Hypothalamus (tissue), 51 donors: ENCODE data around the gene ID3.
"Not testable (repeated sequence)": the region's sequence is repeated elsewhere in the genome, so short reads cannot be mapped to it uniquely, and the experiment has no call there.

ENCODE experiments used
- DNase-seq, 51 donors: peaks; one replicate each; lab custom pipeline; 2025; lab: John Stamatoyannopoulos, UW

Gene ID3

DNA sequence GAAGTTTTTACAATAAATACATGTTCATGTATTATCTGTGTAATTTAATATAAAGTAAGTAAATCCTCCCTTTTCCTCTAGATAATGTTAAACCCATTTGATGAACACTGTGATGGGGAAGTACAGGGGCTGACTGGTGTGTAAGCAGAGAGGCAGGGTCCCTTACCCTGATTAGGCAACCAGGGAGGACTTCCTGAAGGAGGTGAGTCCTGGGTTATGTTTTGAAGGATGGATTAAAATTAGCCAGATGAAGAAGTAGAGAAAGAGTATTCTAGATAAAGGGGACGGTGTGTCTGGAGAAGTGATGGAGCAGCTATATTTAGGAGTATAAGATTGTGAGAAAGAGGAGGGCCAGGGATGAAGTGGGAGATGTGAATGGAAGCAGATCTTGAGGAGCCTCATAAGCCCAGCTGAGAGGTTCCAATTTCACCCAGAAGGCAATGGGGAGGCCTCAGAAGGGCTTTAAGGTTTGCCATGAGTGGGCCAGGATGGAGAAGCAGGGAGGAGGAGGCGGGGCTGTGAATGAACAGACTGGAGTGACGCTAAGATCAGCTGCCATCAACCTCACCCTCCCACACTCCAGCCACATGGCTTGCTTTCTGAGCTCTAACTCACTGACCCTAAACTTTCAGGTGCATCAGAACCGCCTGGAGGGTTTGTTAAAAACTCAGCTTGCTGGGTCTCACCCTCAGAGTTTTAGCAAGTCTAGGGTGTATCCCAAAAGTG, 30.9 kb upstream of the ID3 start:
- DNase-seq, result no peak

DNA sequence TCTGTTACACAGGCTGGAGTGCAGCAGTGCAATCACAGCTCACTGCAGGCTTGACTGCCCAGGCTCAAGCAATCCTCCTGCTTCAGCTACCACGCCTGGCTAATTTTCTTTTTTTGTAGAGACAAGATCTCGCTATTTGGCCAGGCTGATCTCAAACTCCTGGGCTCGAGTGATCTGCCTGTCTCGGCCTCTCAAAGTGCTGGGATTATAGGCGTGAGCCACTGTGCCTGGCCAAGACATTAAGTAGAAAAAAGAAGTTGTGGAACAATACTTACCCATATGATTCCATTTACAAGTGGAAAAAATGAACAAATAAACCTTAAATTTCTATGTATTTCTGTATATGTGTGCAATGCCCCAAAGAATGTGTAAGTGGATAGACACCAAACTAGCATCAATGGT, 30.3 kb upstream of the ID3 start:
- DNase-seq, result no peak

GRCh38 chr1:23588749-23589548, 29.6 kb upstream of the ID3 start:
- DNase-seq, result no peak

DNA sequence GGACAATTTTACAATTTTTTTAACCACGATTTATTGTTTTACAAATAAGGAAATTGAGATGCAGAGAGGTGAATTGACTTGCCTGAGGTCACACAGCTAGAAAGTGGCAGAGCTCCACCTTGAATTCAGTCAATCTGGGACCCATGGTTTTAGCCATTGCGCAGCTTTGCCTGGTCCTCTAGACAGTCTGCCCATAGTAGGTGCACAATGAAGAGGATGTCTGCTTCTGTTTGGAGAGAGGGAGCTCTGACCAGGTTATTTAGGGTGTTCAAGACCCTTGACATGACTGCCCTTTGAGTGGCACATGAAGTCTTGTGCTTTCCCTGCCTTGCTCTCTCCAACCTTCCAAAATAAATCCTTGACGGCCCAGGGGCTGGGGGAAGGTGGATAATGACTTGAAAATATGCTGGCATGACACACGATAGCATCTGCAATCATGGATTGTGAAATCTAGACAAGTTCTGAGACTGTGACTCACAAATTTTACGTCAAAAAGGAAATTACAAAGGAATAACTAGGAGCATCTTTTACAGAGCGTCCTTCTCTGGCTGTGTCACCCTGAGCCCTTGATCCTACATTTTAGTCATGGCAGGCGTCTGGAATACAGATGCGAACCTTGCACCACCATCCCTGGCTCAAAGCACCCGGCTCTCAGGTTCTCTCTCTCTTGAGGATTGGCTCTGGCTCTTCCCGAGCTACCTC, 26.2 kb upstream of the ID3 start:
- no peak for DNase-seq

- DNase-seq, result not testable (repeated sequence)
These were observed 24.4 kb upstream of the ID3 start for GRCh38 chr1:23583727-23584126.

DNA sequence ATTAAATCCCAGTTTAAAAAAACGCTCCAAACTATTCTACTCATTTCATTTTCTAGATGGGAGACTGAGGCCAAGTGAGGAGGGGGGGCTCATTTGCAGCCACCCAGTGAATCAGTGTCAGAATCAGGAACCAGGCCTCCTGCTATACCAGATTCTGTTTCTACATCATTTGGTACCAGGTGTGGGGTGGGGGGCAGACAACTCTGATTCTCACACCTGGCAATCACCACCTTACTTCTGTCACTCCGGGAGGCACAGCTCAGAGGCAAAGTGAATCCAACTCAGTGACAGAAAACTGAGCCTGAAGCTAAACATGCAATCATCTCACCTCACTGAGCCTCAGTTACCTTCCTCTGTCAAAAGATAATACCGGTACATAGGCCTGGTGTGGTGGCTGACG, 23.5 kb upstream of the ID3 start:
- DNase-seq, result no peak

DNA sequence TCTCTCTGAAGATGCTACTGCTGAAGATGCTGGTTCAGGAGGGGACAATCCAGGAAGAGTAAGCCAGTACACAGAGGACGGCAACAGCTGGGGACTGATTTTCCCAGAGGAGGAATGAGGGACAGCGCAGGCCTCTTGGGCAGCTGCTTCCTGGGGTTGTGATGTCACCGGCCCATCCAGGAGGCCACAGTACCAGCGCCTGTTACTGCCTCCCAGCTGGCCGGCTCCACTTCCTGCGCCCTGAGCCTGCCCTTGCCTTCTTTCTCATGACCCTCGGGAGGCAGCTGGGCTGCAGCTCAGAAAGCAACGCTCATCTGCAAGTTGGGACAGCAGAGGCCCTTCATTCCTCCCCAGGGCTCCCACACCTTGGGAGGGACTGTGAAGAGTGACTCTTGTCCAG, 21.9 kb upstream of the ID3 start:
- peak in 30 of 51 donors; percentile 7 to 74 (median 36) for DNase-seq

- DNase-seq, result no peak
These were observed 19.7 kb upstream of the ID3 start for GRCh38 chr1:23578997-23579363.

DNA sequence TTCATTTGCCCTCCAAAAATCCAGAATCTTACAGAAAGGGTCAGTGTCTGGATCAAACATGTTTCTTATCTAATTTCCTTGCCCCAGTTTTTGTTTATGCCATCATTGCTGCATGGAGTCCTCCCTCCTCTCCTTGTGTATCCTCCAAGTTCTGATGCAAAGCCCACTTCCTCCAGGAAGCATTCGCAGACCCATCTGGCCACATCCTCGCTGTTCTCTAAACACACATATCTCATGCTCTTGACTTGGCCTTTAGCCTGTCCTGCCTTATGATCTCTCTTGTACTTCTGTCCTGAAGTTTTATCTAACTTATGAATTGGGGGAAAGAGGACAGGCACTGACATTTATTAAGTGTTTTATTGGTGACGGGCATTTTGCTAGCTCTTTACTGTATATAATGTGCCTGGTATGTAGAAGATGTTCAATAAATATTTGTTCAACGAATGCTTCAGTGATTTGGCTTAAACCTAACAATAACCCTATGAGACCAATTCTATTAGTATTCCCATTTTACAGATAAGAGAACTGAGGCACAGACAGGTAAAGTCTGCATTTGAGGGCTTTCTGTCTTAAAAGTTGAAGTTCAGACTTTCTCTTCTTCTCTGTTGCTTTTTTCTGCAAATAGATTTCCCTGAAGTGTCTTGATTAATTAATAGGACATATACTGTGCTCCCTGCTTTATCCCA, 19.2 kb upstream of the ID3 start:
- DNase-seq, result no peak

GRCh38 chr1:23577056-23578004, 18.0 kb upstream of the ID3 start:
- no peak for DNase-seq

DNA sequence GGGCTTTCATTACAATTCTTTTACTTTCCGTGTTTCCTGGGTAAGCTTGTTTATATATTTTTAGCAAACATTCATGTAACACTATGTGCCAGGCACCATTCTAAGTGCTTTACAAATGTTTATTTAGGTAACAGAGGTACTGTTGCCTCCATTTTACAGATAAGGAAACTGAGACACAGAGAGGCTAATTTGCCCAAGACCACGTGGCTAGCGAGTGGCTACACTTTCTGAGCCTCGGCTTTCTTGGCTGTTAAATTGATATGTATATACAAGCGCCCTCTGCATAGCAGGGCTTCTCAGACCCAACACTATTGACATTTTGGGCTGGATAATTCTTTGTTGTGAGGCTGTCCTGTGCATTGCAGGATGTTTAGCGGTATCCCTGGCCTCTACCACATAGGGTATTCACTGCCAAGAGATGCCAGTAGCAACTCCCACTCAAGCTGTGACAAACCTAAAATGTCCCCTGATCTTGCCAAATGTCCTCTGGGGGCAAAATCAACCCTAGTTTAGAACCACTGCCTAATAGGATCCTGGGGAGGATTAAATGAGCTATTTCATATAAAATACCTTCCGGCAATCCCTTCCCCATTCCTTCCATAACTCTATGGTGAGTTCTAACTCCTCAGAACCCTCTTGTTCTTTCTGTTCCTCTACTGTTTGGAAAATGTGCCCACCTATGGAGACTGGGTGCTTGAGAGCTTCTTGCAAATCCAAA, 17.2 kb upstream of the ID3 start:
- DNase-seq, result no peak

- no peak for DNase-seq
These were observed 16.0 kb upstream of the ID3 start for GRCh38 chr1:23575226-23575810.

DNA sequence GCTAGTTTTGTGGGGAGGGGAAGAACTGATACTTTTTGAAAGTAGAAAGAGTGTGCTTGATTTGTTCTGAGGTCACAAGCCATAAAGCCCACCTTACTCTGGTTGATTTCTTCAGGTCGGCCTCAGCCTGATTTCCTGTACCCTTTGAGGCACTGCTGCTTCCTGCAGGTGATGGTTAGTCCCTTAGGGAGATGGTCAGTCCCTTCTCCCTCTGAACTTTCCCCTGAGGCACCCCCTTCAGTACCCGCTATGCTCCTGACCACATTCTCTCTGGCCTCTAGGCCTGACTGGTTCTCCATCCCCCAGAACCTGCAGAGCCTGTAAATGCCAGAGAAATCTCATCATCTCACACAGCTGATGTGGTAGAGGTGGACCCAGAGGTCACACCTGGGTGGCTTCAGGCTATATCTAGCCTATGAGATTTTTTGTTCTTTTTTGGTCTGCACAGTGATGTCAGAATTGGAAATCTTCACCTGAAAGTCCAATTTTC, 15.0 kb upstream of the ID3 start:
- no peak for DNase-seq

DNA sequence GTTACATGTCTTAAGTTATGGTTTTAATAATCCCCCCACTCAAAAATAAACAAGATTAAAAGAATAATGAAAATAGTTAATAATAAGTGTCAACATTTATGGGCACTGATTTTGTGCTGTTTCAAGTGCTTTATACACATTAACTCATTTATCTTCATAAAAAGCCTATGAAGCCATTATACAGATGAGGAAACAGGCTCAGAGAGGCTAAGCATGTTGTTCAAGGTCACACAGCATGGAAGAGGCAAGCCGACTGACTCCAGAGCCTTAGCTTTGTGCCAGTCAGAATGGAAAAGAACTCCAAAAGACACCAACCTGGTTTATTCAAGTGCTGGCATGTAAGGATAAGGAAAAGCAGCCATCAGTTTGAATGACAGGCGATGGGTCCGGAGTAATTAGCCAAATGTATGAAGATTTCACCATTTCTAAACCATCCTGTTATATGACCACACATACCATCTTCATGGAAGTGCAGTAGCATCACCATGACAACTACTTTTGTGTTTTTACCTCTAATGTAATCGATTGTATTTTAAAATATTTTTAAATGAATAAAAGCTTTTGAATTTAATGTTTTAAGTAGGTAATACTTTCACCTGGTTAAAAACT, 14.4 kb upstream of the ID3 start:
- no peak for DNase-seq

DNA sequence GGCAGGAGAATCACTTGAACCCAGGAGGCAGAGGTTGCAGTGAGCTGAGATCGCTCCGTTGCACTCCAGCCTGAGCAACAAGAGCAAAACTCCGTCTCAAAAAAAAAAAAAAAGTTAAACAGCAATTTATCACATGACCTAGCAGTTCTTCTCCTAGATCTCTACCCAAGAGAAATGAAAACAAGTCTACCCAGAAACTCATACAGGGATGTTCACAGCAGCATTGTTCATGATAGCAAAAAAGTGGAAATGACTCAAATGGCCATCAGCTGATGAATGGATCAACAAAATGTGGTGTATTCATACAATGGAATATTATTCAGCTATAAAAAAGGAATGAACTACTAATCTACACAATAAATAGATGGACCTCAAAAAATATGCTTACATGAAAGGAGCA, 12.2 kb upstream of the ID3 start:
- DNase-seq, result no peak

GRCh38 chr1:23570001-23570691, 10.8 kb upstream of the ID3 start:
- no peak for DNase-seq

DNA sequence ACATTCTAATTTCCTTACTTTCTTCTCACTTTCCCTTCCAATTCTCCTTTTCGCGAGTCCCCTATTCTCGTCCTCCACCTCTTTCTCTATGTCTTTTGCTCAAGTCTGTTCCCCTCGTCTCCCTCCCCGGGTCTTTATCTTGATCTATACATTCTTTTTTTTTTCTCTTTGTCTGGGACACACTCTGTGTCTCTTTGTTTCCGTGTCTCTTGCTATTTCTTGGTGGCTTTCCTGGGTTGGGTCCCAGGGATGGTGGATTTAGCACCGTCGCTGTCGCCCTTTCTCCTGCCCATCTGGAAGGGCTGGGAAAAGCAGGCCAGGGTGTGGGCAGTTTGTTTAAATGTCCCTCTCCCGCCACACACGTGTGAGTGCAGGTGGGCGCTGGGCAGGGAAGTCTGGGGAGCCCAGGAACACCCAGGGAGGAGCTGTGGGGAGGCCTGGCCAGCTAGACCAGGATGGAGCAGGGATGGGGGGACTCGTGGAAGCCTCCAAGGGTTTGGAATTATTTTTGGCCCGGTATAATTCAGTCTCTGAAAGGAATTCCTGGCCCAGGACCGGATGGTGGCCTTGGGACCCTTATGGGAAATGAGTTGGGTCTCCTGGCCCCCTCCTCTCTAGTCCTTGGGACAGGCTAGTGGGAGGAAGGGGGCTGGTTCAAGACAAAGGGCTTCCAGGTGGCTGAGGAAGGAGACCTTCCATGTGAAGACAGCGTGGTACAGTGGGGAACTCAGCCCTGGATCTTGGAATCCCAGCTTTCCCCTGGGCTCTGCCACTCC, 9.5 kb upstream of the ID3 start:
- peak in 3 of 51 donors; percentile 9 to 42 (median 22) for DNase-seq
